ENCODE results near the gene RNASET2.

GRCh38 chr6:166938704-166939103, 17.6 kb downstream of the RNASET2 start:
- TF ChIP-seq EP300 (IDR thresholded peaks at IDR 0.05), result no peak
- TF ChIP-seq BHLHE40 (IDR thresholded peaks at IDR 0.05; ENCODE audit: low read depth, low read length), result no peak
- no peak for TF ChIP-seq JUNB (IDR thresholded peaks at IDR 0.05)
- TF ChIP-seq CTCF (IDR thresholded peaks at IDR 0.05), result no peak
- no peak for TF ChIP-seq RAD21 (conservative IDR thresholded peaks at IDR 0.05 in 1 of 2, IDR thresholded peaks at IDR 0.05 in 1 of 2)
- TF ChIP-seq RFX5 (IDR thresholded peaks at IDR 0.05), result no peak
- no peak for TF ChIP-seq MAZ (IDR thresholded peaks at IDR 0.05; ENCODE audit: borderline replicate concordance, low read depth, low read length)
- no peak for TF ChIP-seq CHD2 (IDR thresholded peaks at IDR 0.05; ENCODE audit: low read length, partially characterized antibody)
- no peak for TF ChIP-seq KDM1A (IDR thresholded peaks at IDR 0.05; ENCODE audit: low read depth)

Data from A549 (cell line).